CD14-positive monocyte (primary cell): ENCODE data around the gene GPR148. TPM values are rescaled to one million over a fixed set of nuclear protein-coding genes. Genes with fewer than 3 reads are reported as not detected.
A peak's percentile ranks its signal among the peaks of the same experiment; 100 is the strongest.
"Not testable (repeated sequence)": the region's sequence is repeated elsewhere in the genome, so short reads cannot be mapped to it uniquely, and the experiment has no call there.

Experiments
- DNase-seq, 3 donors: peaks; one replicate each; pipeline ENCODE4 v3.0.0-alpha.2; 2011 to 2022
- H2AFZ ChIP-seq: 2 replicates; pipeline ENCODE4 v1.6.0; 2012; ENCODE audit warnings: mild to moderate bottlenecking, low read depth, low read length, inconsistent platforms; ENCODE audit not compliant: insufficient read depth, poor library complexity, severe bottlenecking
- H3K27ac ChIP-seq, 2 donors: 1 replicate in 1 of 2; 2 replicates in 1 of 2; pipeline ENCODE4 v1.5.1; 2012 to 2013; ENCODE audit warnings: low read length in 2 of 2, control low read depth in 1 of 2, inconsistent platforms in 1 of 2, low read depth in 1 of 2, mild to moderate bottlenecking in 1 of 2
- H3K27me3 ChIP-seq, 2 donors: one replicate each; pipeline versions ENCODE4 v1.6.0 to v1.6.1; 2011 to 2013; ENCODE audit warnings: low read length in 2 of 2; ENCODE audit not compliant: control insufficient read depth in 2 of 2, insufficient read depth in 2 of 2
- H3K36me3 ChIP-seq, 2 donors: replicated peaks in 1 of 2; 1 replicate in 1 of 2; 2 replicates in 1 of 2; pipeline versions ENCODE4 v1.5.1 to v1.6.1; 2012 to 2013; ENCODE audit warnings: low read length in 2 of 2, control low read depth in 1 of 2, inconsistent platforms in 1 of 2, mild to moderate bottlenecking in 1 of 2; ENCODE audit not compliant: insufficient read depth in 2 of 2, control insufficient read depth in 1 of 2
- H3K4me1 ChIP-seq, 2 donors: 1 replicate in 1 of 2; 2 replicates in 1 of 2; pipeline versions ENCODE4 v1.5.1 to v1.6.1; 2012 to 2013; ENCODE audit warnings: low read length in 2 of 2, control low read depth in 1 of 2, inconsistent platforms in 1 of 2, mild to moderate bottlenecking in 1 of 2, moderate library complexity in 1 of 2; ENCODE audit not compliant: insufficient read depth in 2 of 2, control insufficient read depth in 1 of 2
- H3K4me2 ChIP-seq: replicated peaks from 2 replicates; pipeline ENCODE3; 2012; ENCODE audit warnings: low read length, moderate library complexity, mild to moderate bottlenecking; ENCODE audit not compliant: poor library complexity, severe bottlenecking; ENCODE audit errors: extremely low read depth
- H3K4me3 ChIP-seq, 3 experiments: fragments of 200-600 bp in 1 of 3; sonication (generic) in 1 of 3; replicated peaks in 1 of 3; 1 replicate in 2 of 3; 2 replicates in 1 of 3; pipeline ENCODE4 v1.5.1; 2011 to 2013; ENCODE audit warnings: low read length in 3 of 3, mild to moderate bottlenecking in 3 of 3, control low read depth in 2 of 3, low read depth in 2 of 3, inconsistent platforms in 1 of 3, moderate library complexity in 1 of 3
- H3K79me2 ChIP-seq: 2 replicates; pipeline ENCODE4 v1.6.0; 2012; ENCODE audit warnings: mild to moderate bottlenecking, control low read depth, inconsistent platforms, low read length, moderate library complexity; ENCODE audit not compliant: insufficient read depth
- H3K9ac ChIP-seq: 2 replicates; pipeline ENCODE4 v1.6.0; 2017; ENCODE audit warnings: low read length, mild to moderate bottlenecking; ENCODE audit not compliant: insufficient read depth, poor library complexity, severe bottlenecking
- H3K9me3 ChIP-seq, 2 donors: replicated peaks in 1 of 2; 1 replicate in 1 of 2; 2 replicates in 1 of 2; pipeline versions ENCODE4 v1.5.1 to v1.6.1; 2012 to 2013; ENCODE audit warnings: low read length in 2 of 2, control low read depth in 1 of 2; ENCODE audit not compliant: control insufficient read depth in 1 of 2, insufficient read depth in 1 of 2
- H4K20me1 ChIP-seq: 2 replicates; pipeline ENCODE4 v1.6.0; 2012; ENCODE audit warnings: mild to moderate bottlenecking, low read length, control low read depth, moderate library complexity; ENCODE audit not compliant: insufficient read depth
- H3K27ac Mint-ChIP-seq, 7 donors: one replicate each; pipeline ENCODE4 v1.8.0; 2020; ENCODE audit warnings: mild to moderate bottlenecking in 7 of 7, mixed read lengths in 7 of 7, moderate library complexity in 6 of 7, inconsistent platforms in 2 of 7
- H3K27me3 Mint-ChIP-seq, 3 donors: one replicate each; pipeline ENCODE4 v1.8.0; 2021 to 2022; ENCODE audit warnings: low read depth in 3 of 3, mild to moderate bottlenecking in 3 of 3, mixed read lengths in 3 of 3, moderate library complexity in 3 of 3, inconsistent platforms in 1 of 3
- H3K36me3 Mint-ChIP-seq, 2 donors: one replicate each; pipeline ENCODE4 v1.8.0; 2020; ENCODE audit warnings: mixed read lengths in 2 of 2, inconsistent platforms in 1 of 2, mild to moderate bottlenecking in 1 of 2
- H3K4me1 Mint-ChIP-seq: one replicate; pipeline ENCODE4 v1.8.0; 2020; ENCODE audit warnings: mild to moderate bottlenecking, mixed read lengths
- H3K4me3 Mint-ChIP-seq, 2 donors: one replicate each; pipeline ENCODE4 v1.8.0; 2020; ENCODE audit warnings: mild to moderate bottlenecking in 2 of 2, mixed read lengths in 2 of 2, moderate library complexity in 1 of 2
- H3K9me3 Mint-ChIP-seq, 7 donors: one replicate each; pipeline ENCODE4 v1.8.0; 2020 to 2022; ENCODE audit warnings: mixed read lengths in 7 of 7, mild to moderate bottlenecking in 6 of 7, moderate library complexity in 6 of 7, inconsistent platforms in 2 of 7
- CTCF ChIP-seq: fragments of 200-600 bp; IDR thresholded peaks from one replicate; pipeline ENCODE4 v1.8.0; 2022; ENCODE audit warnings: antibody characterized with exemption, mild to moderate bottlenecking
- WGBS: methylation state at CpG from one replicate; pipeline ENCODE4 v1.1.5; 2013; ENCODE audit warnings: missing lambda C conversion rate; ENCODE audit not compliant: insufficient coverage; 5-methylcytosine and 5-hydroxymethylcytosine counted together
- intact Hi-C, 2 donors: fragments of 100-400 bp; cut with micrococcal nuclease; formaldehyde crosslinking; loops; one replicate each; pipeline versions ENCODE4 v1.15.0 to v1.15.1; 2023
- polyA plus RNA-seq, 3 donors: library from polyadenylated mRNA; depleted of rRNA in 1 of 3; unstranded in 2 of 3; stranded (reverse) in 1 of 3; fragments of 300-500 nt in 2 of 3; fragments of >200 nt in 1 of 3; fragmentation: Illumina TruSeq in 2 of 3; gene quantifications; 1 replicate in 2 of 3; 2 replicates in 1 of 3; pipeline ENCODE4 v1.2.3, GENCODE V29; 2012 to 2021

The GPR148 gene
- polyA plus RNA-seq, 3 donors, result not detected

- H3K4me3 Mint-ChIP-seq, result peak overlapping the region in 1 of 2 donors; percentile 43
- peaks cover 18 to 19% of the 10 kb centered on the region in 2 donors for H3K4me1 ChIP-seq
- no peak overlapping the region for H3K27ac ChIP-seq
- WGBS, result 0% methylated on average over 11 of the region's 12 CpGs
- peak in 1 of 3 donors; percentile 9 for DNase-seq
- peaks cover 0 to 5% (median 3%) of the 10 kb centered on the region in 7 donors for H3K9me3 Mint-ChIP-seq
- peak overlapping the region; percentile 90 for H3K4me2 ChIP-seq
- H3K9me3 ChIP-seq, result no peaks in the 10 kb centered on the region
- H3K79me2 ChIP-seq, result no peaks in the 10 kb centered on the region
- H3K27me3 Mint-ChIP-seq, result peaks cover 18 to 25% (median 23%) of the 10 kb centered on the region in 3 donors
- no peak overlapping the region for H3K9ac ChIP-seq
- H3K36me3 ChIP-seq, result no peaks in the 10 kb centered on the region
- H4K20me1 ChIP-seq, result no peaks in the 10 kb centered on the region
- H3K4me1 Mint-ChIP-seq, result peaks cover 16% of the 10 kb centered on the region
- peak overlapping the region; percentile 87 for H2AFZ ChIP-seq
- peak overlapping the region in 3 of 7 donors; percentile 14 to 43 (median 30) for H3K27ac Mint-ChIP-seq
- no peaks in the 10 kb centered on the region for H3K36me3 Mint-ChIP-seq
- TF ChIP-seq CTCF, result no peak
- peak overlapping the region in 1 of 3 experiments; percentile 77 for H3K4me3 ChIP-seq
- intact Hi-C loops, result no loop called here
- peaks cover 4 to 19% of the 10 kb centered on the region in 2 donors for H3K27me3 ChIP-seq
Observed at GRCh38 chr2:130728007-130728454, 839 bp upstream of the GPR148 start.

- Histone ChIP-seq H3K9ac (no peak overlapping the region), H3K4me3 (no peak overlapping the region), H3K36me3 (no peaks in the 10 kb centered on the region), H4K20me1 (no peaks in the 10 kb centered on the region), H3K4me1 (peaks cover 18 to 19% of the 10 kb centered on the region in 2 donors), H3K27ac (no peak overlapping the region), H3K9me3 (no peaks in the 10 kb centered on the region), H3K27me3 (peaks cover 4 to 19% of the 10 kb centered on the region in 2 donors), H3K79me2 (no peaks in the 10 kb centered on the region), H3K4me2 (no peak overlapping the region), H2AFZ (no peak overlapping the region)
- DNase-seq, result no peak
- WGBS, result 97% methylated on average over 14 of the region's 17 CpGs
- H3K36me3 Mint-ChIP-seq, result no peaks in the 10 kb centered on the region
- H3K4me1 Mint-ChIP-seq, result peaks cover 16% of the 10 kb centered on the region
- H3K4me3 Mint-ChIP-seq, result no peak overlapping the region
- peaks cover 18 to 32% (median 23%) of the 10 kb centered on the region in 3 donors for H3K27me3 Mint-ChIP-seq
- H3K9me3 Mint-ChIP-seq, result peaks cover 0 to 5% (median 2%) of the 10 kb centered on the region in 7 donors
- H3K27ac Mint-ChIP-seq, result peak overlapping the region in 1 of 7 donors; percentile 50
- intact Hi-C loops, result no loop called here
- no peak for TF ChIP-seq CTCF
Observed at GRCh38 chr2:130729322-130730299, 741 bp downstream of the GPR148 start.

- H3K9ac ChIP-seq, H3K36me3 ChIP-seq, intact Hi-C loops, H3K27me3 ChIP-seq, H3K4me1 ChIP-seq, H3K27ac Mint-ChIP-seq, DNase-seq, H3K79me2 ChIP-seq, H3K4me2 ChIP-seq, H4K20me1 ChIP-seq, H3K4me1 Mint-ChIP-seq, H3K27ac ChIP-seq, H2AFZ ChIP-seq, H3K4me3 Mint-ChIP-seq, H3K4me3 ChIP-seq, H3K9me3 ChIP-seq, H3K36me3 Mint-ChIP-seq: not testable (repeated sequence)
- Mint-ChIP-seq H3K9me3 (peaks cover 0 to 10% (median 2%) of the 10 kb centered on the region in 7 donors), H3K27me3 (peaks cover 10 to 25% (median 15%) of the 10 kb centered on the region in 3 donors)
- 90% methylated on average over 8 of the region's 11 CpGs for WGBS
Observed at GRCh38 chr2:130732257-130732656, 3.4 kb downstream of the GPR148 start.
